ENCODE measurements around the gene UTP25. TPM values are rescaled to one million over a fixed set of nuclear protein-coding genes. Genes with fewer than 3 reads are reported as not detected.
"Not testable (repeated sequence)": the region's sequence is repeated elsewhere in the genome, so short reads cannot be mapped to it uniquely, and the experiment has no call there.

The UTP25 gene
- total RNA-seq, 1 donor from 2014 or later, result 8.2 TPM

- peak; percentile 45 for DNase-seq
Measured at GRCh38 chr1:209900734-209901133, 73.0 kb downstream of the UTP25 start.

- no peak for DNase-seq
Measured at GRCh38 chr1:209901211-209901610, 73.4 kb downstream of the UTP25 start.

GRCh38 chr1:209904774-209905173 is 77.0 kb downstream of the UTP25 start:
- DNase-seq, result not testable (repeated sequence)

Other genes with a start within 250 kb of the UTP25 start
- not detected in 2 replicates for gene CAMK1G, start 244.3 kb upstream of the UTP25 start, total RNA-seq
- gene LAMB3, start 175.5 kb upstream of the UTP25 start, total RNA-seq, result 1.5 and 1.9 TPM in 2 replicates
- 0.33 and 1.0 TPM in 2 replicates for gene G0S2, start 152.6 kb upstream of the UTP25 start, total RNA-seq
- gene HSD11B1, start 123.1 kb upstream of the UTP25 start, total RNA-seq, result not detected in 2 replicates
- gene TRAF3IP3, start 71.9 kb upstream of the UTP25 start, total RNA-seq, result not detected in 2 replicates
- gene C1orf74, start 43.4 kb upstream of the UTP25 start, total RNA-seq, result 2.2 and 2.4 TPM in 2 replicates
- 1.0 and 2.4 TPM in 2 replicates for gene IRF6, start 21.8 kb upstream of the UTP25 start, total RNA-seq
- gene SYT14, start 110.2 kb downstream of the UTP25 start, total RNA-seq, result 0.09 and 0.17 TPM in 2 replicates